ENCODE results near the gene SYN1.
"Not testable (repeated sequence)": the region's sequence is repeated elsewhere in the genome, so short reads cannot be mapped to it uniquely, and the experiment has no call there.

SYN1 gene

GRCh38 chrX:47633689-47634590 is 14.3 kb upstream of the SYN1 start:
- DNase-seq, result no peak

DNA sequence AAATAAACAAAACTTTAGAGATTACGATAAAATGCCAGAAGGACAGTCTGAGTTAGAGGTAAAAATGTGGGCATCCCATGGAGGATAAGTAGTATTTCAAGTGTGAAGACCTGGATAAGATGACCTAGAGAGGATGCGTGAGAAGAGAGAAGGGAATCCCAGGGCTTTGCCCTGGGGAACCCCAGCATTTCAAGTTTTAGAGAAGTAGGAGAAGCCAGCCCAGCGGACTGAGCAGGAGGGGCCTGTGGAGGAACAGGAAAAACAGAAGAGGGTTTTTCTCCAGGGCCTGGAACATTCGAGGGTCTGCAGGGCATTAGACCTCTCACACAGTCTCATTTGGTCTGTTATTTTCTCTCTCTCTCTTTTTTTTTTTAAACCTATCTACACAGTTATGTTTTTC is 13.0 kb upstream of the SYN1 start:
- DNase-seq, result no peak

GRCh38 chrX:47631676-47632075 is 12.0 kb upstream of the SYN1 start:
- DNase-seq, result no peak

DNA sequence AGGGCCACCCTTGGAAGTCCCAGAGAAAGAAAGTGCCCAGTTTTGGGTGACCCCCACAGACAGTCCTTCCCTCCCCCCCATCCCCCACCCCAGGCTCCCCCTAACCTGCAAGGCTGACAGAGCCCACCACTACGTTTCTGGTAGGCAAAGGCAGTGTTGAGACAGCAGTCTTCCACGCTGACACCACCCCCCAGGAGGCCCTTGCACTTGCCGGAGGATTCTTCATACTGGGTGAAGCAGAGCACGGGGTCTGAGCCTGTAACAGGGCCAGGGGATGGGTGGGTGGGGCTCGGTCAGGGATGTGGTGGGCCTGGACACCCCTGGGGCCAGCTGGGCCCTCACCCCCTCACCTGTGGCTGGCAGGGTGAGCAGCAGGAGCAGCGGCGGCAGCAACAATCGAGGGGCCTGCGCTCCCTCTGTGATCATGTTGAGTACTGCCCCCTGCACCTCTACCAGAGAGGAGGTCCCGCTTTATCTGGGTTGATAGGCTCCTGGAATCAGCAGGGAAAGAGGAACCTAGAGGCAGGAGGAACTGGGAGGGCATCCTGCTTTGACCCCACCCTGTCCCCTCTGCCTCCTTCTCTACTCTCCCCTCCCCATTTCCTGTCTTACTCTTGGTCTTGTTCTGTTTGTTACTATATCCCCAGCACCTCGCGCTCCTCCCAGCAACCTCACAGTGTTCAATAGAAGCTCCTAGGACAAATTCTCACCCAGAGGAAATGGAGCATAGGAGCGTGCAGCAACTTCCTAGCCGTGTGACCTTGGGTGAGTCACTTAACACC is 10.0 kb upstream of the SYN1 start, which contains the start of gene CFP:
Gene CFP (minus strand): TSS at position 512 of the 782 bp plus-strand sequence. CDS start 86 bp downstream, at position 426.
- DNase-seq, result no peak

GRCh38 chrX:47628982-47629381 is 9.3 kb upstream of the SYN1 start:
- DNase-seq, result no peak

- no peak for DNase-seq
Observed at GRCh38 chrX:47625365-47625764, 5.7 kb upstream of the SYN1 start.

DNA sequence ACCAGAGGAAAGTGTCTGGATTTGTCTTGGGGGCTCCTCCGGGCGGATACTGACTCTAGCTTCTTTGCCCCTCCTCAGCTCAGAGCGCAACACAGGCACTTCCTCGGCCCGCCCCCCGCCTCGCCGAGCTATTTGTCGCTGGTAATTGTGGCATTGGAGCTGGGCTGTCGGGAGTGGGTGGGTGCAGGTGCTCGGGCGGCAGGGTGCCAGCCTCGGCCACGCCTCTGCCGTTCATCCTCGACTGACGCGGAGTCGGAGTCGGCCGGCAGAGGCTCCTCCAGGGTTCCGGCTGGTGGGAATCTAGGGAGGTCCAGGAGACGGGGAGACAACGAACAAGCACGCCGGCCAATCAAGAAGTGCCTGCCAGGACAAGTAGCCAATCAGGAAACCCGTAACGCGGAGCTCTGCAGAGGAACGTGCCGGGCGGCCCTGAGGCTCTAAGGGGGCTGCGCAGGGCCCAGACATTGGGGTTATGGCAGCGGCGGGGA is 3.9 kb upstream of the SYN1 start:
- DNase-seq, result peak; percentile 32 to 34

GRCh38 chrX:47621851-47622250 is 2.2 kb upstream of the SYN1 start:
- no peak for DNase-seq

DNA sequence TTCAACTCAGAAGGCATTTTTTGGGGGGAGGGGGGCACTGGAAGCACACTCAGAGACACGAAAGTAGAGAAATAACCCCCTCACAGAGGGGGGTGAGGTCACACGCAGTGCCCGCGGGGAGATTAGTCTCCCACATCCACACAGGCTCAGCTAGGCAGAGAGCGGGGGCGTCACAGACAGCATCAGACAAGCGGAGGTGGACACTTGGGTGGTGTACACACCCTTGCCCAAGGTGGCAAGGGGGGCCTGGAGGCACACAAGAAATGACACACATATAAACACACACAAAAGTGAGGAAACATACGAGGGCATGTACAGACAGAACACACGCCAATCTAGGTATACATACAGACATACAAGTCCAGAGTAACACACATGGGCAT is 637 bp upstream of the SYN1 start:
- no peak for DNase-seq

DNA sequence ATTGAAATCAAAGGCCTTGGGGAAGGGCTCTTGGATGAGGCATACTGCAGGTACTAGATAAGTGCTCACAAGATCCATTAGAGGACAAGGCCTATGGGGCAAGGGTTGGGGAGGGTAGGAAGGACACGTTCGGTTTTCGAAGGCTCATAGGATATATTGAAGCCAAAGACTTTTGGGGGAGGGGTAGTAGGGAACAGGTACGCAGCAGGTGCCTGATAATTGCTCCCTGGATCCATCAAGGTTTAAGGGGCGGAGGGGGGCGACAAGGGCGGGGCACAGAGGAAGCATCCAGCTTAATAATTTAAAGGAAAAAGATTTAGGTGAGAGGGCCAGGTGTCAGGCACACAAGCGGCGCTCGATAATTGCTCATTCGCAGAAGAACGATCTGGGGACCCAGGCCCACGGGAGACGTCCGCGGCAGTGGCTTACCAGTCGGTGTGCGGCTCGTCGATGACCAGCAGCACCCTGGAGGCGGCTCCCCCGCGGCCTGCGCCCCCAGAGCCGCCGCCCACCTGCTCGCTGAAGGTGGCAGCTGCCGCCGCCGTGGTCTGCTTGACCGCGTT is 653 bp downstream of the SYN1 start:
- DNase-seq, result no peak

- DNase-seq, result no peak
Observed at GRCh38 chrX:47614618-47615017, 5.0 kb downstream of the SYN1 start.

GRCh38 chrX:47613082-47613481 is 6.6 kb downstream of the SYN1 start:
- DNase-seq, result peak in 1 of 2 experiments; percentile 9

- DNase-seq, result no peak
Observed at GRCh38 chrX:47612418-47612817, 7.2 kb downstream of the SYN1 start.

GRCh38 chrX:47611926-47612325 is 7.7 kb downstream of the SYN1 start:
- DNase-seq, result no peak

DNA sequence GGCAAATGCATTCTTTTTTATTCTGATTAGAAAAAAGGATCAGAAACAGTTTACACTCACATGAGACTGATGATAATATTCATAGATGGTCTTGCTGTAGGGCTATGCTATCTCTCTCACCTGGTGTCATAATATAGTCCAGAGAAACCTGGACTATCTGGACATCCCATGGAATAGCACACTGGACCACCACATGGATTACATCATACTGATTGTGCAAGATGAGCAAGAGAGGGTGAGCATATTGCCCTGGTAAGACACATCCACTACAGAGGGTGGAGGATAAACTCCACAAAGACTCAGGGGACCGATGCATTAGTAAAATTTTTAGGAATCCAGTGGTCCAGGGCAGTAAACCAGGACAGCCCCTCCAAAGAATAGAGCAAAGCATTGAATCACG is 8.2 kb downstream of the SYN1 start:
- DNase-seq, result no peak

GRCh38 chrX:47610511-47610910 is 9.1 kb downstream of the SYN1 start:
- DNase-seq, result no peak

GRCh38 chrX:47608130-47608810 is 11.4 kb downstream of the SYN1 start:
- no peak for DNase-seq

GRCh38 chrX:47607091-47607490 is 12.6 kb downstream of the SYN1 start:
- no peak for DNase-seq

DNA sequence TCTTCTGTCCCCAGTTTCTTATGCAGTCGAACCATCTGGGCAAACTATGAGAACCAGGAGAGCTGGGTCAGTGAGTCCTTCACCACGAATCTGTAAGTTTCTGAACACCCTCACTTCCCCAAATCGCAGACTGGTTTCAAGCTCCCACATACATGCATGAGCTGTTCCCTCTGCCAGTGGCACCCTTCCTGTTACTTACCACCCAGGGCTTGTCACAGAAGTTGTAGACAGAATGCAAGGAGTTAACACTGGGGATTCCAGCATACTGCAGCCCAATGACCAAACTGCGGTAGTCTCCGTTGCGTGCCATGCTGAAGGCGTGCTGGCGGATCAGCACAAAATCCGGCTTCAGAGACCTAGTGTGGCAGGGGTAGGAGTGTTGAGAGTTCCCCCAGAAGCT is 14.6 kb downstream of the SYN1 start:
- no peak for DNase-seq

- DNase-seq, result not testable (repeated sequence)
Observed at GRCh38 chrX:47603125-47603524, 16.5 kb downstream of the SYN1 start.

- no peak for DNase-seq
Observed at GRCh38 chrX:47597222-47597621, 22.4 kb downstream of the SYN1 start.

GRCh38 chrX:47596256-47596655 is 23.4 kb downstream of the SYN1 start:
- no peak for DNase-seq

DNA sequence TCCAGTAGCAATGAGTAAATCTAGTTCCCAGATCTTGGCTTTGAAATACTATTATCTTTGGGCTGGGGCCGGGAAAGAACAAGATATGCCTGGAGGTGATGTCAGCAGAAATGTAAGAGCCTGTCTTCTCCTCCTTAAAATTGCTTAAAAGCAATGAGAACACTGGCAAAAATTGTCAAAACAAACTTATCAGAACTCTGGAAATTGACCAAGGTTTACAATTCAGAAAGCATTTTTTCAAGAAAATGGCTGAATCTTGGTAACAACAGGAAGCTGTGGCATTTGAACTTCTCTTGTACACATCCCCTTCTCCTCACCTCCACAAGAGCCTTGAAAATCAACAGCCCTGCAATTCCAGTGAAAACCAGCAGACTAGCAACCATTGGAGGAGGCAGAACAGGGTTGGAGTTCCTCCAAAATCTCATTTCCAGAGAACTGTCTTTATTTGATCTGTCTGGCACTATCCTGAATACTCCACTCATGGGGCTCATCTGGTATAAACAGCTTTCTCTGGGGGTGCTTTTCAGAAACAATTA is 23.9 kb downstream of the SYN1 start:
- DNase-seq, result no peak

Measured in stimulated activated CD4-positive, alpha-beta T cell treated with anti-CD3 and anti-CD28 coated beads, Interleukin-4, amount 100 ng/mL, for 4 hours (primary cell).